ENCODE results near the gene BRD7.

GRCh38 chr16:50269061-50269705 lies 99.6 kb downstream of the BRD7 start:
- TF ChIP-seq CTCF (IDR thresholded peaks at IDR 0.05; ENCODE audit: insufficient read depth, low read length, poor library complexity, severe bottlenecking): no peak
- no peak for TF ChIP-seq EZH2phosphoT487 (conservative IDR thresholded peaks at IDR 0.05; ENCODE audit: low read length)
